GM21390 (cell line): Measurements from ENCODE around the gene TRIM54.
"Not testable (repeated sequence)": the region's sequence is repeated elsewhere in the genome, so short reads cannot be mapped to it uniquely, and the experiment has no call there.

Source experiments
- ATAC-seq: cut with Tn5 transposase; IDR thresholded peaks from one replicate; pipeline ENCODE4 v1.9.1; 2021; ENCODE audit not compliant: unreplicated experiment

The TRIM54 gene

DNA sequence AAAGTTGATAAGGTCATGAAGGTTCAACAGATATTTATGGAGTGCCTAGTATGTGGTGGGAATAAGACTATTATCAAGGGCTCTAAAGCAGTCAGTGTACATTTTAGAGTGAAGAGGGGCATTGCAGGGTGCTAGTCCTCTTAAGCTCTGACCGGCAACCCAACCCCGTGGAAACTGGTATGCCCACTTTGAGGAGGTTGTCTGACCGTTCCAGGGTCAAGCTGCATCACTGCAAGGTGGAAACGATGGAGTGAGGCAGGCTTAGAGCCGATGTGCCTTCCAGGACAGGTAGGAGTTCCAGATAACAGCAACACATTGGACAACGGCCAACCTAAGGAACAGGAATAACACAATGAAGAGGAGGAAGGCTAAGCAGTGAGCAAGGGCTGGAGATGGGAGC, 27.4 kb downstream of the TRIM54 start:
- ATAC-seq: no peak

GRCh38 chr2:27312152-27312551, 29.9 kb downstream of the TRIM54 start:
- no peak for ATAC-seq

DNA sequence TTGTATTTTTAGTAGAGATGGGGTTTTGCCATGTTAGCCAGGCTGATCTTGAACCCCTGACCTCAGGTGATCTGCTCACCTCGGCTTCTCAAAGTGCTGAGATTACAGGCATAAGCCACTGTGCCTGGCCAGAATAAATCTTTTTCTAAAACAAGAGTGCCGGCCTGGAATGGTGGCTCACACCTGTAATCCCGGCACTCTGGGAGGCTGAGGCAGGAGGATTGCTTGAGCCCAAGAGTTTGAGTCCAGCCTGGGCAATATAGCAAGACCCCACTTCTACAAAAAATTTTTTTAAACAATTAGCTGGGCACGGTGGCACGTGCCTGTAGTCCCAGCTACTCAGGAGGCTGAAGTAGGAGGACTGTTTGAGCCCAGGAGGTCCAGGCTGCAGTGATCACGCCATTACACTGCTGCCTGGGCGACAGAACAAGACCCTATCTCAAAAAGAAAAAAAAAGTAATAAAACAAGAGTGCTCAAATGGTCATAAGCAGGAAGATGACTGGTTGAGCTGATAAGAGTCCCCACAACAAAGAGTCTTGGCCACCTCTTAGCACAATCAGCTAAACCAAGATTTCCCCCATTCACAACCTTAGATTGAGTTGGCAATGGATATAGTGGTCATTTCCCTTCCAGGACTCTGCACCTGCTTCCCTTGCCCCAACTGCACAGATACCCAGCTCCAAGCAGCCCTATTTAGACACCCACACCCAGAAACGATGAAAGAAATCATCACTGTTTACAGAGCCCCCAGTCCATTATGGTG, 31.8 kb downstream of the TRIM54 start:
- ATAC-seq: no peak

GRCh38 chr2:27314709-27315108, 32.5 kb downstream of the TRIM54 start:
- no peak for ATAC-seq

- no peak for ATAC-seq
These were observed 32.9 kb downstream of the TRIM54 start for GRCh38 chr2:27315122-27315521.

DNA sequence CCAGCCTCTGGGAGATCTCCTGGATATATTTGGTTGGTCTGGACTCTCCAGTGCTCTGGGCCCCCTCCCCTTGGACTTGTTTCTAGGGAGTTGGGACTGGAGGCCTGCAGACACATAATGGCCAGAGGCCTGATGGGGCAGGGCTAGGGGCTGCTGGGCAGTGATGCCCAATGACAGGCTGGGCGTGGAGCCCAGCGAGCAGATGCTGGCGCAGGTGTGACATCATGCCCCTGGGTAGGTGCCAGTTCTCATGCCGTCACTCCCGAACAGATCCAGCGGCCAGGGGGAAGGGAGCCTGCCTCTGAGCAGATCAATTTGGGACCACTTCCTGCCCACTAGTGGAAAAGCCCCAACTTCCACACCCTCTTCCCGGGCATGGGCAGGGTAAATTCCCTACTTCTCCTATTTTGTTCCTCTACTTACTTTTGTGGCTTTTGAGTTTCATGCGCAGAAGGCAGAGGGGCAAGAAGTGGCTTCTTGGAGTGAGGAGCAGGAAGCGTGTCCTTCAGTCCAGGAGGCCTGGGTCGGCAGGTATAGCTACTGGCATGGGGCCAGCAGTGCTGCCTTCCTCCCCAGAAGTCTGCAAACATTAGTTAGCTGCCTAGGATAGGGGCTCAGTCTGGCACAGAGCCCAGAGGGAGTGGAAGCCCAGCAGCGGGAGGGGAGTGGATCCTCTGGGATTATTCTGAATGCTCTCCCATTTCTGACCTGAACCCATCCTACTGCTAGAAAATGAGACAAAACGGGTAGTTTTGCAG, 34.6 kb downstream of the TRIM54 start:
- ATAC-seq: no peak

DNA sequence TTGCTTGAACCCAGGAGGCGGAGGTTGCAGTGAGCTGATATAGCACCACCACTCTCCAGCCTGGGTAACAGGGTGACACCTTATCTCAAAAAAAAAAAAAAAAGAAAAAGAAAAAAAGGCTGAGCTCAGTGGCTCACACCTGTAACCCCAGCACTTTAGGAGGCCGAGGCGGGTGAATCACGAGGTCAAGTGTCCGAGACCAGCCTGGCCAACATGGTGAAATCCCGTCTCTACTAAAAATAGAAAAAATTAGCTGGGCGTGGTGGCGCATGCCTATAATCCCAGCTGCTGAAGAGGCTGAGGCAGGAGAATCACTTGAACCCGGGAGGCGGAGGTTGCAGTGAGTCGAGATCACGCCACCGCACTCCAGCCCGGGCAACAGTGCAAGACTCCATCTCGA, 37.6 kb downstream of the TRIM54 start:
- not testable (repeated sequence) for ATAC-seq

DNA sequence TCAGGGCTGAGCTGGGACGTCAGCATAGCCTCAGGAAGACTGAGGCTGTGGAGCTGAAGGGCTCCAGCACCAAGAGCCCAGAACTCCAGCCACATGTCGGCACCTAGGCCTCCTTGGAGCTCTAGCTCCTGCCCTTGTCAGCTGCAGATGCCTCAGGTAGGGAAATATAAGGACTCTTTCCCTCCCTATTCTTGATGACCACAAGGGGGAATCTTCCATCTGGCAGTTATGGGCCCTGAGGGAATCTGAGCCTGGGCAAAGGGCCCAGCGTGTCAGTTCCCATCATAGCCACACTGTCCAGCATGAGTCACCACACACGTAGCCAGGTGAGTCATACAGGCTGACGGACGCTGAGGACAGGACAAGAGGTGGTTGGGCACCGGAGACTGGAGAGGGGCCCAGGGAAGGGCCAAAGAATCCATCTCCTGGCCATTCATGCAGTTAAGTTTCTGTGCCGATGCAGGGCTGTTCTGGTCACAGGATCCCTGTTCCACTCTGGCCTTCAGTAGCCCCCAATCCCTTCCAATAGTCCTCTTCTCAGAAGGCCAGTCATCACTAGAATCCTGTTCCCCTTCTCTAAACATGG, 38.8 kb downstream of the TRIM54 start:
- no peak for ATAC-seq

DNA sequence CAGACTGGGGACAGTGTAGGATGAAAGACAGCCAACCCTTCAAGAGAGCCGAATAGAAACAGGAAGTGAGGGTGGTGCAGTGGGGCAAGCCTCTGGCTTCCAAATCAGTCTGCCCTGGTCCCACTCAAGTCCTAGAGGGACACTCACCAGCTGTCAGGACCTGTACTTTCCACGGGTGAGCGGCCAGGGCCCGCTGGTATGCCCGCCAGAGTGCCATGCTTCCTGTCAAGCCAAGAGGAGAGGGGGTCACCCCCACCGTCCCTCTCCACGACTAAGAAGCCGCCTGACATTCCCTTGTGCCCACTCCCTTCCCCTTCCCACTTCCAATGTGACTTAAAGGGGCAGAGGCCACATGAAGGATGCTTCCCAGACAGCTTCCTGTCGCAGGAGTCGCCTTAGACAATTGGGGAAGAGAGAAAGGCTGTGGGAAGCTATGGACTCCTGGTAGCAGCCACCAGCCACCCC, 40.1 kb downstream of the TRIM54 start:
- no peak for ATAC-seq

GRCh38 chr2:27322766-27323595, 40.8 kb downstream of the TRIM54 start, which contains the start of gene MPV17:
TSS of gene MPV17 (minus strand) at chr2:27323097. CDS start at chr2:27322517, 580 bp downstream.
- peak; percentile 91 for ATAC-seq

DNA sequence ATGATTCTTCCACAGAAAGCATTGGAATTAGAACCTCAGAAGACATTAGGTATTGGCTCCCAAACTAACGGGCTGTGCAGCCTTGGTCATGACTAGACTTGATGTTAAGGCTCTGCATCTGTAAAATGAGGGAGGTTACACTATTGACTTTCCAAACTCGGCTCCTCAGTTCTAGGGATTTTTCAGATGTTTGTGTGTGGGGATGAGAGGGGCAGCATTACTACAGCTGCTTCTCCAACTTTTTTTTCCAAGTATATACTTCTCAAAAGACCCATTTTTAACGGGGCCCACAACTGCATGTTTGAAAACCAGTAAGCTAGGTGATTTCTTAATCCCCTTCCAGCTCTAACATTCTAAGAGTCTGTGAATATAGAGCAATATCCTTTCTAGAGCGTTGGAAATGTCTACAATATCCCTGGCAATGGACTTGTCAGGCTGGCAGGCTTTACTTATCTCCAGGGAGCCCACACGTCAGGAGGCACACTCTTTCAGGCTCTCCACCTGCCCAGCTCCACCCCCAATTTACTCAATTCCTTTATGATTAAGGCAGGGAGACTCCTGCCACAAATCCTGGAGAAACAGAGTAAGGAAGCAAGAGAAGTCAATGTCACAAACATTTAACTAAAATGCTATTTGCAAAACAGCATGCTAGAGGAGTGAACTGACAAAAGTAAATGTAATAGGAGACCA, 41.5 kb downstream of the TRIM54 start:
- ATAC-seq: no peak

DNA sequence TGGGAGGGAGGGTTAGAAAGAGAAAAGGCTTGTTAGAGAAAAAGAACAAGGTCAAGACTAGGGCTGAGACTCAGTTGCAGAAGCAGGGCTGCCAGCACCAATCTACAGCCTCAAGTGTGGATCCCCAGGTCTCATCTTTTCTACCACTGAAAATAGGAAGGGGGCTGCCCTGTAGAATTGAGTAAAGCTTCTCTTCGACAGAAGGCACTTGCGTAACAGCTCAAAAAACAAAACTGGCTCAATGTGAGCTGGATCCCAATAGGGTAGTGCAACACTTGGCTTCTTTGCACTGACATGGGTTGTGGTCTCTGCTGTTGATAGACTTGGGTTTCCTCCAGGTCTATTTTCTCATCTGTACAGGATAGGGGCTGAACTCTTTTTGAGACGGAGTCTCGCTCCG, 42.5 kb downstream of the TRIM54 start:
- no peak for ATAC-seq

DNA sequence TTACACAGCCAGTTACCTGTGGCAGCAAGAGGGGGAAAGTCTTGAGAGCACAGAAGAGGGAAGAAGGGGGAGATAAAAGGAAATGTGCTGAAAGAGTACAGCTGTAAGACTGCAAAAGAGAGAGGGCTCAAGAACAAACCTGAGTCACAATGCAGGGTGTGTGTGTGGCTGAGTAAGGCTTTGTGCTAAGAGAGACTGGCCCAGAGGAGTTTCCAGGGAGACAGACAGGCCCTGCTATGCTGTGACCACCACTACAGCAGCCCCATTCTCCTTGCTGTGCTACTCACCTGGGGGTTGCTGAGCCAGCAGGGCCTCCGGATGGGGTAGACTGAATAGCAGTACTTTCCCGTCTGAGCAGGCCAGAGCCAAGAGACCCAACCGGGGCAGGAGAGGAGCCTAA, 53.1 kb downstream of the TRIM54 start:
- ATAC-seq: no peak

DNA sequence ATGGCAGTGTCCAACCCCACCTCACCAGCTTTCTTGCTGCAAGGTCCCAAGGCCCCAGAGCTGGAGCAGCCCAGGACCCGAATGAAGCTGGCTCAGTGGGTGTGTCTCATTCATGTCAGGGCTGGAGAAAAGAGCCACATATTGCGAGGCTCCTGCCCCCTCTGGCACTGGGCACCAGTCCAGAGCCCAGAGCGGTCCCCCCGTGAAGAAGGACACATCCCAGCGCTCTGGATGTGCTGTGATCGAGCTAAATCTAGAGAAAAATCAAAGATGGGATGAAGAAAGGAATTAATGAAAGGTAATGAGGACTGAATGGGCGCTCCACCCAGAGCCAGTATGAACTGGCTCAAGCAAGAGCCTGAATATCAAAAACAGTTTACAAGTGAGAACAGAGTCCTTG, 53.9 kb downstream of the TRIM54 start:
- no peak for ATAC-seq

DNA sequence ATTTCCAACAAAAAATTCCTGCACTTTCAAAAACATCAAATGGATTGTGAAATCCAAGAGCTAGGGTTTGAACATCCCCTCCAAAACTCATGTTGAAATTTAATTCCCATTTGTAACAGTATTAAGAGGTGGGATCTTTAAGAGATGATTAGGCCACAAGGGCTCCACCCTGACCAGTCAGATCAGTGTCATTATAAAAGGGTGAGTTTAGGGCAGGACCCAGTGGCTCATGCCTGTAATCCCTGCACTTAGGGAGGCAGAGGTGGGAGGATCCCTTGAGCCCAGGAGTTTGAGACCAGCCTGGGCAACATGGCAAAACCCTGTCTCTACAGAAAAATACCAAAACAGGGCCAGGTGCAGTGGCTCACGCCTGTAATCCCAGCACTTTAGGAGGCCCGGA, 65.4 kb downstream of the TRIM54 start:
- ATAC-seq: no peak

GRCh38 chr2:27350106-27350693, 68.0 kb downstream of the TRIM54 start:
- ATAC-seq: no peak

GRCh38 chr2:27351802-27352598, 69.8 kb downstream of the TRIM54 start:
- ATAC-seq: no peak

GRCh38 chr2:27353386-27353761, 71.1 kb downstream of the TRIM54 start:
- ATAC-seq: not testable (repeated sequence)
